Glomerular visceral epithelial cell (primary cell): ENCODE results near the gene LGALS13.
A peak's percentile ranks its signal among the peaks of the same experiment; 100 is the strongest.
"Not testable (repeated sequence)": the region's sequence is repeated elsewhere in the genome, so short reads cannot be mapped to it uniquely, and the experiment has no call there.

Experiments used
- DNase-seq: peaks from one replicate; pipeline ENCODE4 v3.0.0-alpha.2; 2016; ENCODE audit errors: extremely low spot score

The LGALS13 gene

DNA sequence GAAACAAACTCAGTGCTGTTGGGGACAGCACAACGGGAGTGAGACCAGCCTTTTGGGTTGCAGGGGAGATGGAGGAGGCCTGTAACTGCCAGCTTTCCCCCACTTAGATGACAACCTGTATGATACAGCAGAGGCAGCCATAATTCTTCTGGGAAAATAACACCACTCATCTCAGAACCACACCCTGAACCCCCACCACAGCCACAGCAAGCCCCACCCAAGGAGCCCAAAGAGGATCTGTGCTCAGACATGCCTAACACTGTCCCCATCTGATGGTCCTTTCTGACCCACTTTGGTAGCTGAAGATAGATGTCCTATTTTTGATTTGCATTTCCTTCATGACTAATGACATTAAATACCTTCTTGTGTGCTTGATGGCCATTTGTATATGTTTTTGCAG, 15.4 kb downstream of the LGALS13 start:
- DNase-seq: no peak

DNA sequence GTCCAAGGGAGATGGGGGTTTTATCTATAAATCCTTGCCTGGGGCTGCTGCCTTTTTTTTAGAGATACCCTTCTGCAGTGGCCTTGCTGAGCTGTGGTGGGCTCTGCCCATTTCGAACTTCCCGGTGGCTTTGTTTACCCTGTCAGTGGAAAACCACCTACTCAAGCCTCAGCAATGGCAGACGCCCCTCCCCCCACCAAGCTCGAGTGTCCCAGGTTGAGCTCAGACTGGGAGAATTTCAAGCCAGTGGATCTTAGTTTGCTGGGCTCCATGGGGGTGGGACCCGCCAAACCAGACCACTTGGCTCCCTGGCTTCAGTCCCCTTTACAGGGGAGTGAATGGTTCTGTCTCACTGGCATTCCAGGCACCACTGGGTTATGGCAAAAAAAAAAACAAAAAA, 21.6 kb downstream of the LGALS13 start:
- no peak for DNase-seq

DNA sequence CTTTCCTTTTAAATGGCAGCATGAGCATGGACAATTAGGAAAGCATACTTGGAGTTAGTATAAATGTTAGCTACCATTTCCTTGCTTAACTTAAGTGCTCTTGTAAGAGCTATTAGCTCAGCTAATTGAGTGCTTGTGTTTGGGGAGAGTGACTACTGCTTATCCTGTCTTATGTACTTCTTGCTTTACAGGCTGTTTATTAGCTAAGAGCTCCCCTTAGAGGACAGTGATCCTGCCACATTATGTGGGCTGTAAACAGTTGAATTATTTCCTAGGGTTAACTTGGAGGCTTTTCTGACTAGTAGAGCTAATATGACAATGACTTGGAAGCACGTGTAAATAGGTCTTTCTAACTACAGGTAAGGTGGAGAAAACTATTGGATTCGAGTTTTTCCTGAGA, 25.3 kb downstream of the LGALS13 start:
- DNase-seq: not testable (repeated sequence)

DNA sequence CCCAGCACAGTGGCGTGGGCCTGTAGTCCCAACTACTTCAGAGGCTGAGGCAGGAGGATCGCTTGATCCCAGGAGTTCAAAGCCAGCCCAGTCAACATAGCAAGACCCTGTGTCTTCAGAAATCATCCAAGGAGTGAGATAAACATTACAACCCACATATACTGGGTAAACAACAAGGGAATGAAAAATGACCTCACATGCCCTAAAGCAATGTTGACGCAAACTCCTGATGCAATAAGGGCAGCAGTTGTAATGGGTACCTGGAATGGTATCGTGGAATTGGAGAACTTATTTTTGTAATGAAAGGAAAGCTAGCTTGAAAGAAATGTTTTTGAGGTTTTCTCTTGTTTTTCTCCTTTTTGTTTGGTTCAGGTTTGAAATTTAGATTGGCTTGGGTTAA, 28.9 kb downstream of the LGALS13 start:
- DNase-seq: no peak

DNA sequence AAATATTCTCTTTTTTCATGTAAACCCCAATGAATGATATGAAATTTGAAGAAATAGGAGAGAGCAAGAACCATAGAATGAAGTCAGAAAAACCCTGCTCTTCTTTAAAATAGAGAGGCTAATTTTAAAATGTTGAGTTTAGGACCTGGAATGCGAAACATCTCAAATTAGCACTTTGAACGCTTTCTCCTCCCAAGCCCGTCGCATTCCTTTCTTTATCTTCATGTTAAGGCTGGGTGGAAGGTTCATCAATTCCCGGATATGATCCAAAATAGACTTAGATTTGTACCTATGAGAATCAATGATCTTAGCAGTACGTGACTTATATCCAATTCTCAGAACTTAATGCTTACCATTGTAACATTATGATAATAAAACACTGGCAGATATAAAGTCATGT, 29.3 kb downstream of the LGALS13 start:
- no peak for DNase-seq

DNA sequence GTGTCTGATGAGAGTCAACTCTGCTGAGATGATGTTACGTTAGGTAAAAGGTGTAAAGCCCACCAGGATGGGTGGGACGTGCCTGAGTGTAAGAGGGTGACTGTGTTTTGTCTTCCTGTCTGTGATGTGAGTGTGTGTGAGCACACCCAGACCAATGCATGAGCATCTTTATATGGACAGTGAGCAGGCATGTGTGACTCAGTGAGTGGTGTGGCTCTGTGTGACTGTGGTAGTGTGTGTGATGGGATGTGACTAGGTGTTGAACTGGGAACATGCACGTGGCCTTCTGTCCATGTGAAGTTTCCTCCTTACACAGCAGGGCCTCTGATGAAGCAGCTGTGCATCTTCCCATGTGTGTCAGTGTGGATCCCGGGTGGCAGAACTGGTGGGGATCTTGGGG, 35.6 kb downstream of the LGALS13 start:
- no peak for DNase-seq

DNA sequence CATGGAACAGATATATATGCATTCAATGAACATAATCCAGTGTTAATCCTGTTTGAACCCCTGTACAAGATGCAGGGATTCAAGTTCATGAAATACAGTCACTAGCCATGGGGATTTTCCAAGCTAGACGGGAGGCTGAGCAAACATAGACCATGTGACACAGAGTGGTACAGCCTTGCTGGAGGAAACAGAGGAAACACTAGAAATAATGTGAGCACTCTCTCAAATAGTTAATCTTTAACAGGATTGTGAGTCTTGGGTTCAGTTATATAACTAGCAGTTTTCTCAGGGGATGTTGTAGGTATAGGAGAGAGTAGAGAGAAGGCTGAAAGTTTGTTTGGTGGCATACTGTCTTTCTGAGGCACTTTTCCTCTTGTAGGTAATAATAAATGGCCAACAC, 39.4 kb downstream of the LGALS13 start:
- DNase-seq: peak; percentile 2

DNA sequence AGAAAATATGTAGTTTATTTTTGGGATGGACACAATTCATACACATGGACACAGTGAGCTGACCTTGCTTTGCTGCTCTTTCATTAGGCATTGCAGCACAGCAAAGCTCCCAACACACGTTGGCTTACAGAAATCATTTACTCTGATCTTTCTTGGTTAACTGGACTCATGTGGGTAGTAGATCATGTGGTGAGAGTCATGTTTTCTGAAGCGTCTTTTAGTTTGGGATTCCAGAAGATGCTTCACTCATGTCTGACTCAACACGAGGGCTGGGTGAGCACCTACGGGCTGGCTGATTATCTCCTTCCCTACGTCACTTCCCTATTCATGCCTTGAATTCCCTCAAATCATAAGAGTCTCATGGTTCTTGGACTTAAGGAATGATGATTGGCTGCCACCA, 41.3 kb downstream of the LGALS13 start:
- no peak for DNase-seq

DNA sequence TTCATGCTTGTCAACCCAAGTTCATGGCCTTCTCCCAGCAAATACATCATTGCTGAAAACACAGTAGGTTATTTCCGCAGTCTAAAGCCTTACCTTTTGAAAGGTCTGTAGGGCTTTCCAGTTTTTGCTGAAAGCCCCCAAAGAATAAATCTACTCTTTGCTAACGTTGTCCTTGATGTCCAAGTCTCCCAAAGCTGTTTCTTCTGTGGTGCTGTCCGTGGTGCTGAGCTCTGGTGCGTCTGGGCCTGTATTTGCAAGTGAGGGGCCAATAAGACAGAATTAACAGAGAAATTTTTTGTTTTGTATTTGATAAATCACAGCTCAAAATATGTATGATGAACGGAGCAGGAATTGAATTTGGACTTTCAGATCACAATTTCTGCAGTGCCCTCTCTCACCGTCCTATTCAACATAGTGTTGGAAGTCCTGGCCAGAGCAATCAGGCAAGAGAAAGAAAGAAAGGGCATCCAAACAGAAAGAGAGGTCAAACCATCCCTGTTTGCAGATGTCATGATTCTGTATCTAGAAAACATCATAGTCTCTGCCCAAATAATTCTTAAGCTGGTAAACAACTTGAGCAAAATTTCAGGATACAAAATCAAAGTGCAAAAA, 43.6 kb downstream of the LGALS13 start:
- peak; percentile 9 for DNase-seq

DNA sequence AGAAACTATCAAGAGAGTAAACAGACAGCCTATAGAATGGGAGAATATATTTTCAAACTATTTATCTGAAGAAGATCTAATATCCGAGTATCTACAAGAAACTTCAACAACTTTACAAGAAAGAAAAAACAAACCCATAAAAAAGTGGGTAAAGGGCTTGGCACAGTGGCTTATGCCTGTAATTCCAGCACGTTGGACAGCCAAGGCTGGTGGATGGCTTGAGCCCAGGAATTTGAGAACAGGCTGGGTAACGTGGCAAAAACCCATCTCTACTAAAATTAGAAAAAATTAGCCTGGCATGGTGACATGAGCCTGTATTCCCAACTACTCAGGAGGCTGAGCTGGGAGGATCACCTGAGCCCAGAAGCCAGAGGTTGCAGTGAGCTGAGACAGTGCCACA, 45.6 kb downstream of the LGALS13 start:
- DNase-seq: no peak

DNA sequence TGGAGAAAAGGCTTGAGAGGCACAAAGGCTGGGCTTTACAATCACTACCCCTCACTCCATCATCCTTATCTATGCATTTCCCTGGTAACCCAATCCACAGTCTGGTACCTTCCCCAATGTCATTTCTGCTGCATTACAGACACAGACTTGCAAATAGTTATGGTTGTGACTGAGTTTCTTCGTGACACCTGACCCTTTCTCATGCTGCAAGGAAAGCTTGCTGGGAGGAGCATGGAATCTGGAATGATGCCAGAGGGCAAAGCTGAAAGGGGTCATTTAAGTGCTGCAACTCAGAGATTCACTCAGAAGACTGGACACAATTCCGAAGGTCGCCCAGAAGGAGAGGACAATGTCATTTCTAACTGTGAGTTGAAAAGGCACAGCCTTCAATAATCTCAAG, 53.3 kb downstream of the LGALS13 start, which contains the start of gene LGALS16:
Gene LGALS16 (plus strand): TSS at position 301 of the 400 bp plus-strand sequence. CDS start 49 bp downstream, at position 350.
- DNase-seq: no peak
